Thyroid gland (tissue), 4 donors: Measurements from ENCODE around the gene MYO16. TPM values are rescaled to one million over a fixed set of nuclear protein-coding genes. Genes with fewer than 3 reads are reported as not detected.

Source experiments
- DNase-seq, 2 donors: peaks; one replicate each; pipeline ENCODE4 v3.0.0-alpha.2; 2019
- H3K27ac ChIP-seq, 3 donors: fragments of 200-600 bp; sonication (generic); 1 replicate in 2 of 3; 2 replicates in 1 of 3; pipeline ENCODE4 v1.5.1; 2016 to 2019; ENCODE audit warnings: mild to moderate bottlenecking in 1 of 3, moderate library complexity in 1 of 3
- H3K27me3 ChIP-seq: fragments of 200-600 bp; sonication (generic); one replicate; pipeline ENCODE4 v1.5.1; 2019
- H3K36me3 ChIP-seq, 2 donors: fragments of 200-600 bp; sonication (generic); one replicate each; pipeline ENCODE4 v1.5.1; 2016 to 2019
- H3K4me1 ChIP-seq, 2 donors: fragments of 200-600 bp; sonication (generic); one replicate each; pipeline ENCODE4 v1.5.1; 2017 to 2019
- H3K4me3 ChIP-seq, 3 donors: fragments of 200-600 bp; sonication (generic); replicated peaks in 1 of 3; 1 replicate in 2 of 3; 2 replicates in 1 of 3; pipeline ENCODE4 v1.5.1; 2016; ENCODE audit warnings: mild to moderate bottlenecking in 1 of 3
- H3K9me3 ChIP-seq: fragments of 200-600 bp; sonication (generic); one replicate; pipeline ENCODE4 v1.5.1; 2017
- POLR2A ChIP-seq, 2 donors: fragments of 450-650 bp; IDR thresholded peaks; one replicate each; pipeline ENCODE4 v1.6.1; 2017; ENCODE audit warnings: antibody characterized with exemption in 2 of 2, mild to moderate bottlenecking in 2 of 2, moderate library complexity in 1 of 2
- WGBS, 2 donors: methylation state at CpG; one replicate each; pipeline ENCODE4 v1.1.5; 2017; 5-methylcytosine and 5-hydroxymethylcytosine counted together
- intact Hi-C: fragments of 100-400 bp; cut with DNase I; formaldehyde crosslinking; loops from one replicate; pipeline ENCODE4 v1.15.1; 2023
- total RNA-seq, 4 donors: library from RNA; depleted of rRNA; stranded (reverse); fragments of >200 nt; gene quantifications; one replicate each; pipeline ENCODE4 v1.2.3, GENCODE V29; 2016
- TF ChIP-seq, protein P1 (sequence below), 6 experiments: fragments of 200-600 bp in 3 of 6; fragments of 450-650 bp in 3 of 6; sonication (generic) in 3 of 6; IDR thresholded peaks; one replicate each; pipeline ENCODE4 v1.5.1; 2016 to 2019; ENCODE audit warnings: antibody characterized with exemption in 6 of 6, mild to moderate bottlenecking in 2 of 6, inconsistent platforms in 1 of 6, moderate library complexity in 1 of 6

Gene MYO16
- total RNA-seq, 4 donors from 2014 or later: 0.10 to 0.13 (median 0.13) TPM; not detected in 1

DNA sequence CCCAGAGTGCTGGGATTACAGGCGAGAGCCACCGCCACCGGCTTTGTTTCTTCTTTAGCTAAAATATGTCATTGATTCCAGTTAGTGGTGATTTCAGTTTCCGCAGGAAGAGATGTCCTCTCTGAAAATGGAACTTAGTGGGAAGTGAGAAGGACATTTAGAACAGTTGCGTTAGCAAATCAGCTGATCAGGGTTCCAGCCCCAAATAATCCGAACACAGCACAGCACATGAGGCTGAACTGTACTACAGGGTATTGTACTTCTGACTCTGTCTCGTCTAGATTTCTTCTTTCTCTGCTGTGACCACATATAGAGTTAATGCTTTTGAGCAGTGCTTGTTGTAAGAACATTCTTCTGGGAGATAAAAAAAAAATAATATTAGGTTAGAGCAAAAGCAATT is 314.4 kb downstream of the MYO16 start:
- H3K27ac ChIP-seq: no peak overlapping the region
- H3K4me1 ChIP-seq: no peaks in the 10 kb centered on the region
- no peak overlapping the region for H3K4me3 ChIP-seq
- WGBS, 2 donors: 90 to 91% methylated on average over 7 of the region's 7 CpGs
- no peaks in the 10 kb centered on the region for H3K36me3 ChIP-seq
- DNase-seq: no peak
- TF ChIP-seq, protein P1, sequence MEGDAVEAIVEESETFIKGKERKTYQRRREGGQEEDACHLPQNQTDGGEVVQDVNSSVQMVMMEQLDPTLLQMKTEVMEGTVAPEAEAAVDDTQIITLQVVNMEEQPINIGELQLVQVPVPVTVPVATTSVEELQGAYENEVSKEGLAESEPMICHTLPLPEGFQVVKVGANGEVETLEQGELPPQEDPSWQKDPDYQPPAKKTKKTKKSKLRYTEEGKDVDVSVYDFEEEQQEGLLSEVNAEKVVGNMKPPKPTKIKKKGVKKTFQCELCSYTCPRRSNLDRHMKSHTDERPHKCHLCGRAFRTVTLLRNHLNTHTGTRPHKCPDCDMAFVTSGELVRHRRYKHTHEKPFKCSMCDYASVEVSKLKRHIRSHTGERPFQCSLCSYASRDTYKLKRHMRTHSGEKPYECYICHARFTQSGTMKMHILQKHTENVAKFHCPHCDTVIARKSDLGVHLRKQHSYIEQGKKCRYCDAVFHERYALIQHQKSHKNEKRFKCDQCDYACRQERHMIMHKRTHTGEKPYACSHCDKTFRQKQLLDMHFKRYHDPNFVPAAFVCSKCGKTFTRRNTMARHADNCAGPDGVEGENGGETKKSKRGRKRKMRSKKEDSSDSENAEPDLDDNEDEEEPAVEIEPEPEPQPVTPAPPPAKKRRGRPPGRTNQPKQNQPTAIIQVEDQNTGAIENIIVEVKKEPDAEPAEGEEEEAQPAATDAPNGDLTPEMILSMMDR (IDR thresholded peaks at IDR 0.05): no peak
- TF ChIP-seq POLR2A (IDR thresholded peaks at IDR 0.05): no peak
- no peaks in the 10 kb centered on the region for H3K27me3 ChIP-seq
- intact Hi-C loops: no loop called here
- no peaks in the 10 kb centered on the region for H3K9me3 ChIP-seq

- intact Hi-C loops: no loop called here
Observed at GRCh38 chr13:108944760-108945159, 315.3 kb downstream of the MYO16 start.

DNA sequence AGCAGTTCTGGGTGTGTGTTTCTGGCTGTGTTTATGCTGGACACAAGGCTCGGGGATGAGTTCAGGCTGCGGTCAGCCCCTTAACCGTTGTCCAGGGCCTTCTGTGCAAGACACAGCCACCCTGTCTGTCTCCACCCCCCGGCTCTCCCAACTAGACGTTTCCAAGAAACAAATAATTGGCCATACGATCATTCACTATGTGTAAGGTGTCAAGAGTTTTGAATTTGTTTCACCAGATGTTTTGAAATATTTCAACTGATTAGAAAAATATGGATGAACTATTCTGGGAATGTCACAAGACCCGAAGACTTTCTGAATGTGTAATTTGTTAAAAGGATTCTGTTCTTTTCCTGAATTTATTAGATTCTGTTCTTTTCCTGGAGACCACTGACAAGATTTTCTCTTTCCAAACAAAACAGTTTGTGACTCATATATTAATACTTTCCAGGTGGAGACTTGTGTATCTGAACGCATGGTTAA is 318.2 kb downstream of the MYO16 start:
- H3K27me3 ChIP-seq: no peaks in the 10 kb centered on the region
- no peak overlapping the region for H3K4me3 ChIP-seq
- no peaks in the 10 kb centered on the region for H3K4me1 ChIP-seq
- H3K27ac ChIP-seq: no peak overlapping the region
- no peak for TF ChIP-seq POLR2A (IDR thresholded peaks at IDR 0.05)
- TF ChIP-seq, protein P1 (IDR thresholded peaks at IDR 0.05): no peak
- no peaks in the 10 kb centered on the region for H3K36me3 ChIP-seq
- 82 to 83% methylated on average over 8 of the region's 8 CpGs for WGBS, 2 donors
- no peaks in the 10 kb centered on the region for H3K9me3 ChIP-seq
- DNase-seq: no peak
- intact Hi-C loops: no loop called here

More at GRCh38 chr13:108944760-108945159, 315.3 kb downstream of the MYO16 start:
- H3K27me3 ChIP-seq: no peaks in the 10 kb centered on the region
- no peaks in the 10 kb centered on the region for H3K9me3 ChIP-seq
- H3K36me3 ChIP-seq: no peaks in the 10 kb centered on the region
- 92 to 93% methylated on average over 4 of the region's 4 CpGs for WGBS, 2 donors
- H3K4me3 ChIP-seq: no peak overlapping the region
- no peak overlapping the region for H3K27ac ChIP-seq
- TF ChIP-seq, protein P1 (IDR thresholded peaks at IDR 0.05): no peak
- no peak for TF ChIP-seq POLR2A (IDR thresholded peaks at IDR 0.05)
- H3K4me1 ChIP-seq: no peaks in the 10 kb centered on the region
- DNase-seq: no peak

GRCh38 chr13:108948251-108948671 is 318.9 kb downstream of the MYO16 start:
- intact Hi-C loops: no loop called here
- Histone ChIP-seq H3K9me3 (no peaks in the 10 kb centered on the region), H3K27me3 (no peaks in the 10 kb centered on the region), H3K4me1 (no peaks in the 10 kb centered on the region), H3K4me3 (no peak overlapping the region), H3K27ac (no peak overlapping the region), H3K36me3 (no peaks in the 10 kb centered on the region)
- no peak for TF ChIP-seq POLR2A (IDR thresholded peaks at IDR 0.05)
- TF ChIP-seq, protein P1 (IDR thresholded peaks at IDR 0.05): no peak
- DNase-seq: no peak
- WGBS, 2 donors: 90 to 92% methylated on average over 7 of the region's 7 CpGs

GRCh38 chr13:108950333-108951010 is 321.1 kb downstream of the MYO16 start:
- no peak for DNase-seq
- H3K36me3 ChIP-seq: no peaks in the 10 kb centered on the region
- TF ChIP-seq POLR2A (IDR thresholded peaks at IDR 0.05): no peak
- TF ChIP-seq, protein P1 (IDR thresholded peaks at IDR 0.05): no peak
- H3K27me3 ChIP-seq: no peaks in the 10 kb centered on the region
- H3K4me1 ChIP-seq: no peaks in the 10 kb centered on the region
- H3K4me3 ChIP-seq: no peak overlapping the region
- WGBS, 2 donors: 77% methylated on average over 8 of the region's 8 CpGs
- H3K9me3 ChIP-seq: no peaks in the 10 kb centered on the region
- no peak overlapping the region for H3K27ac ChIP-seq
- intact Hi-C loops: no loop called here
